AG04450 (cell line): ENCODE results near the gene STPG2. TPM values are rescaled to one million over a fixed set of nuclear protein-coding genes. Genes with fewer than 3 reads are reported as not detected.
"Not testable (repeated sequence)": the region's sequence is repeated elsewhere in the genome, so short reads cannot be mapped to it uniquely, and the experiment has no call there.

Experiments
- CTCF ChIA-PET: fragments of 300-600, 350-600 bp; formaldehyde crosslinking; extraction: SDS; loops from one replicate; lab custom pipeline; 2022; ENCODE audit warnings: antibody characterized with exemption, inconsistent platforms; lab: Charles Lee
- POLR2A ChIA-PET: fragments of 350-600 bp; formaldehyde crosslinking; extraction: SDS; loops from one replicate; lab custom pipeline; 2021; ENCODE audit warnings: antibody characterized with exemption, inconsistent platforms; lab: Yijun Ruan, JAX
- DNase-seq: peaks from one replicate; pipeline ENCODE4 v3.0.0-alpha.2; 2011; ENCODE audit warnings: low read depth, low spot score
- H3K27ac ChIP-seq: one replicate; pipeline ENCODE4 v1.5.1; 2012; ENCODE audit warnings: low read depth, low read length, control low read depth
- H3K27me3 ChIP-seq: one replicate; pipeline ENCODE4 v1.6.0; 2012; ENCODE audit warnings: low read length; ENCODE audit not compliant: control insufficient read depth, insufficient read depth
- H3K4me3 ChIP-seq: 2 replicates; pipeline ENCODE4 v1.5.1; 2011; ENCODE audit warnings: mild to moderate bottlenecking, low read depth, low read length, control low read depth
- H3K9me3 ChIP-seq: 2 replicates; pipeline ENCODE4 v1.5.1; 2012; ENCODE audit warnings: low read length; ENCODE audit not compliant: control insufficient read depth, insufficient read depth
- polyA plus RNA-seq: library from polyadenylated mRNA; depleted of rRNA; stranded (reverse); fragments of >200 nt; gene quantifications from 2 replicates; pipeline ENCODE4 v1.2.3, GENCODE V29; 2011
- TF ChIP-seq, protein P1 (sequence below): IDR thresholded peaks from 2 replicates; pipeline ENCODE4 v1.5.1; 2011; ENCODE audit warnings: low read depth, low read length, control low read depth, inconsistent platforms

The STPG2 gene
- polyA plus RNA-seq, 1 experiment, result not detected

GRCh38 chr4:97645071-97645821 is 498.0 kb downstream of the STPG2 start:
- CTCF ChIA-PET, result interaction anchor here (0.6 kb wide), 1 partner anchor 312 kb away, joined by 5 read pairs; no protein-coding TSS in a partner anchor
- H3K4me3 ChIP-seq, result no peak overlapping the region
- POLR2A ChIA-PET, result no interaction called here
- H3K27ac ChIP-seq, result no peak overlapping the region
- peaks cover 3% of the 10 kb centered on the region; the same call in 1 of the 2 replicates for H3K9me3 ChIP-seq
- H3K27me3 ChIP-seq, result no peaks in the 10 kb centered on the region
- DNase-seq, result no peak
- TF ChIP-seq, protein P1, sequence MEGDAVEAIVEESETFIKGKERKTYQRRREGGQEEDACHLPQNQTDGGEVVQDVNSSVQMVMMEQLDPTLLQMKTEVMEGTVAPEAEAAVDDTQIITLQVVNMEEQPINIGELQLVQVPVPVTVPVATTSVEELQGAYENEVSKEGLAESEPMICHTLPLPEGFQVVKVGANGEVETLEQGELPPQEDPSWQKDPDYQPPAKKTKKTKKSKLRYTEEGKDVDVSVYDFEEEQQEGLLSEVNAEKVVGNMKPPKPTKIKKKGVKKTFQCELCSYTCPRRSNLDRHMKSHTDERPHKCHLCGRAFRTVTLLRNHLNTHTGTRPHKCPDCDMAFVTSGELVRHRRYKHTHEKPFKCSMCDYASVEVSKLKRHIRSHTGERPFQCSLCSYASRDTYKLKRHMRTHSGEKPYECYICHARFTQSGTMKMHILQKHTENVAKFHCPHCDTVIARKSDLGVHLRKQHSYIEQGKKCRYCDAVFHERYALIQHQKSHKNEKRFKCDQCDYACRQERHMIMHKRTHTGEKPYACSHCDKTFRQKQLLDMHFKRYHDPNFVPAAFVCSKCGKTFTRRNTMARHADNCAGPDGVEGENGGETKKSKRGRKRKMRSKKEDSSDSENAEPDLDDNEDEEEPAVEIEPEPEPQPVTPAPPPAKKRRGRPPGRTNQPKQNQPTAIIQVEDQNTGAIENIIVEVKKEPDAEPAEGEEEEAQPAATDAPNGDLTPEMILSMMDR, result no peak

GRCh38 chr4:97643179-97643578 is 500.1 kb downstream of the STPG2 start:
- Histone ChIP-seq H3K27ac (no peak overlapping the region), H3K27me3 (no peaks in the 10 kb centered on the region), H3K4me3 (no peak overlapping the region), H3K9me3 (peaks cover 3% of the 10 kb centered on the region; the same call in 1 of the 2 replicates)
- ChIA-PET CTCF (no interaction called here), POLR2A (no interaction called here)
- no peak for DNase-seq
- TF ChIP-seq, protein P1, result no peak

DNA sequence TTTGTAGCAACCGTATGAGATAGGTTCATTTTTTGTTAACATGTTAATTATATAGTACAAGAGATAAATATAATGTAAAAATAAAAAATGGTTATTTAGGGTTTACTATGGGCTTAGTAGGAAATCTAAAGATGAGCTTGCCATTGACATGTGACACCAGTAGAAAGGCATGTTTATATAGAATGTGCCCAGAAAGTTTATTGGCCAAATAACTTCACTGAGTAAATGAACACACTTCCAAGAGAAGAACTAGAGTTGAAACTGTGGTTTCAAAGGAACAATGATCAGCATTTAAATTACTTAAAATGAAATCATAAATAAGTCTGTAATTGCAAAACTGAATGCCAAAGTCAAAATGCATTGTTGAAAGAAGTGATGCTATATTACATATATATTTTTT is 503.3 kb downstream of the STPG2 start:
- Histone ChIP-seq H3K4me3 (no peak overlapping the region), H3K27ac (no peak overlapping the region), H3K27me3 (no peaks in the 10 kb centered on the region), H3K9me3 (no peaks in the 10 kb centered on the region)
- POLR2A ChIA-PET, result no interaction called here
- no peak for DNase-seq
- TF ChIP-seq, protein P1, result no peak
- CTCF ChIA-PET, result no interaction called here

DNA sequence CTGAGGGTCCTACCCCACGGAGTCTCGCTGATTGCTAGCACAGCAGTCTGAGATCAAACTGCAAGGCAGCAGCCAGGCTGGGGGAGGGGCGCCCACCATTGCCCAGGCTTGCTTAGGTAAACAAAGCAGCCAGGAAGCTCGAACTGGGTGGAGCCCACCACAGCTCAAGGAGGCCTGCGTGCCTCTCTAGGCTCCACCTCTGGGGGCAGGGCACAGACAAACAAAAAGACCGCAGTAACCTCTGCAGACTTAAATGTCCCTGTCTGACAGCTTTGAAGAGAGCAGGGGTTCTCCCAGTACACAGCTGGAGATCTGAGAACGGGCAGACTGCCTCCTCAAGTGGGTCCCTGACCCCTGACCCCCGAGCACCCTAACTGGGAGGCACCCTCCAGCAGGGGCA is 509.4 kb downstream of the STPG2 start:
- DNase-seq, H3K9me3 ChIP-seq, H3K27ac ChIP-seq, H3K27me3 ChIP-seq, CTCF ChIA-PET, POLR2A ChIA-PET, H3K4me3 ChIP-seq: not testable (repeated sequence)

- POLR2A ChIA-PET, result no interaction called here
- TF ChIP-seq, protein P1, result no peak
- Histone ChIP-seq H3K27ac (no peak overlapping the region), H3K9me3 (no peaks in the 10 kb centered on the region), H3K27me3 (no peaks in the 10 kb centered on the region), H3K4me3 (no peak overlapping the region)
- no peak for DNase-seq
- CTCF ChIA-PET, result no interaction called here
Measured at GRCh38 chr4:97627750-97628149, 515.5 kb downstream of the STPG2 start.
